NCI-H2029 (cell line): ENCODE measurements around the gene AMIGO1.
"Not testable (repeated sequence)": the region's sequence is repeated elsewhere in the genome, so short reads cannot be mapped to it uniquely, and the experiment has no call there.

Source experiments
- DNase-seq: peaks from one replicate; lab custom pipeline; 2025; lab: John Stamatoyannopoulos, UW

AMIGO1 gene

GRCh38 chr1:109483672-109484518, 25.6 kb downstream of the AMIGO1 start, which contains the start of gene ATXN7L2:
ATXN7L2 (plus strand) TSS chr1:109483905; CDS start chr1:109483954, 49 bp downstream.
- DNase-seq: peak; percentile 78

GRCh38 chr1:109482791-109483671, 26.5 kb downstream of the AMIGO1 start:
- DNase-seq: no peak

GRCh38 chr1:109482242-109482641, 27.3 kb downstream of the AMIGO1 start:
- DNase-seq: no peak

- no peak for DNase-seq
Measured at GRCh38 chr1:109481646-109482045, 27.9 kb downstream of the AMIGO1 start.

- DNase-seq: no peak
Measured at GRCh38 chr1:109479901-109480300, 29.6 kb downstream of the AMIGO1 start.

GRCh38 chr1:109479311-109479710, 30.2 kb downstream of the AMIGO1 start:
- no peak for DNase-seq

- DNase-seq: no peak
Measured at GRCh38 chr1:109478806-109479205, 30.7 kb downstream of the AMIGO1 start.

- DNase-seq: no peak
Measured at GRCh38 chr1:109477821-109478220, 31.7 kb downstream of the AMIGO1 start.

- no peak for DNase-seq
Measured at GRCh38 chr1:109476825-109477224, 32.7 kb downstream of the AMIGO1 start.

- DNase-seq: no peak
Measured at GRCh38 chr1:109475261-109475660, 34.3 kb downstream of the AMIGO1 start.

GRCh38 chr1:109474697-109475096, 34.8 kb downstream of the AMIGO1 start:
- DNase-seq: no peak

- DNase-seq: not testable (repeated sequence)
Measured at GRCh38 chr1:109473284-109474057, 36.1 kb downstream of the AMIGO1 start.

- DNase-seq: no peak
Measured at GRCh38 chr1:109472779-109473178, 36.7 kb downstream of the AMIGO1 start.

GRCh38 chr1:109470245-109470644, 39.3 kb downstream of the AMIGO1 start:
- DNase-seq: no peak

GRCh38 chr1:109468903-109469302, 40.6 kb downstream of the AMIGO1 start:
- no peak for DNase-seq

GRCh38 chr1:109468061-109468460, 41.5 kb downstream of the AMIGO1 start:
- no peak for DNase-seq

GRCh38 chr1:109467301-109467777, 42.2 kb downstream of the AMIGO1 start:
- DNase-seq: no peak

- no peak for DNase-seq
Measured at GRCh38 chr1:109466452-109467300, 42.9 kb downstream of the AMIGO1 start, which contains the start of gene SYPL2. SYPL2 (plus strand) TSS chr1:109466546; CDS start chr1:109466844, 298 bp downstream.

GRCh38 chr1:109466125-109466451, 43.4 kb downstream of the AMIGO1 start:
- DNase-seq: no peak

- DNase-seq: no peak
Measured at GRCh38 chr1:109457819-109458218, 51.7 kb downstream of the AMIGO1 start.
